Measurements from ENCODE around the gene RCN1. TPM values are rescaled to one million over a fixed set of nuclear protein-coding genes. Genes with fewer than 3 reads are reported as not detected.

The RCN1 gene
- total RNA-seq (2022; extraction: Qiagen RNA extraction), result 163 to 187 TPM (median 171 TPM) in 5 replicates

DNA sequence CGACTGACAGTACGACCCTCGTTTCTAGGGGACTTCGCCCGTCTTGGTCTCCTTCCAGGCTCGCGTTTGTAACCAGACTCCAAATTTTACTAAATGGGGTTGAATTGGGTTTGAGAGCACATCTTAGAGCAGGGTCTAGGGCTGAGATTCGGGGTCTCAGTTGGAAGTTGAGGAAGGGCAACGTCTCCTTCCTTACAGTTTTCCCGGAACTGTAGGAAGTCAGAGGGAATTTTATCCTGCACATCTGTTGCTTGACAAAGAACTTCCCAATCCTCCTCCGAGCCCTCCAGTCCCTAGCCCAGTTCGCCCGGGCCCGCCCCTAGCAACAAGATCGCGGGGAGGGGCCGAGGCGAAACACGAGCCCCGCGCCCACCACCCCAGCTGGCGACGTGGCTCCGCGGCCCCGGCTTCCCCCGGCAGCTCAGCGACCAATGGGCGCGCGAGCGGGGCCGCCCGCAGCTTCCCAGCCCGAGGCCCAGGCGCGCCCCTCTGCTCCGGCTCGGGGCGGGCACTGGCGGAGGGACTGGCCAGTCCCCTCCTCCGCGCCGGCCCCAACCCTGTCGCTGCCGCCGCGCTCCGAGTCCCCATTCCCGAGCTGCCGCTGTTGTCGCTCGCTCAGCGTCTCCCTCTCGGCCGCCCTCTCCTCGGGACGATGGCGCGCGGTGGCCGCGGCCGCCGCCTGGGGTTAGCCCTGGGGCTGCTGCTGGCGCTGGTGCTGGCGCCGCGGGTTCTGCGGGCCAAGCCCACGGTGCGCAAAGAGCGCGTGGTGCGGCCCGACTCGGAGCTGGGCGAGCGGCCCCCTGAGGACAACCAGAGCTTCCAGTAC is at the start of gene RCN1:
Gene RCN1 (plus strand): TSS at position 530 of the 826 bp plus-strand sequence. CDS start 123 bp downstream, at position 653.

All from A549 treated with CORT108297 at 1 μM for 4 hours (cell line).